BJ (cell line): ENCODE data around the gene RGR. TPM values are rescaled to one million over a fixed set of nuclear protein-coding genes. Genes with fewer than 3 reads are reported as not detected.

Experiments used
- CTCF ChIA-PET: fragments of 350-600 bp; formaldehyde crosslinking; extraction: SDS; loops from one replicate; lab custom pipeline; 2021; ENCODE audit warnings: antibody characterized with exemption, inconsistent platforms; lab: Yijun Ruan, JAX
- POLR2A ChIA-PET: fragments of 300-600 bp; sonication (Branson Sonifier 250); formaldehyde crosslinking; extraction: SDS; loops from one replicate; lab custom pipeline; 2021; ENCODE audit warnings: antibody characterized with exemption; lab: Charles Lee
- DNase-seq: peaks from one replicate; pipeline ENCODE4 v3.0.0-alpha.2; 2011; ENCODE audit warnings: low read depth
- H3K27me3 ChIP-seq: 2 replicates; pipeline ENCODE4 v1.6.0; 2011; ENCODE audit warnings: low read length; ENCODE audit not compliant: control insufficient read depth, insufficient read depth
- H3K36me3 ChIP-seq: 2 replicates; pipeline ENCODE4 v1.5.1; 2011; ENCODE audit warnings: low read length; ENCODE audit not compliant: control insufficient read depth, insufficient read depth
- H3K4me3 ChIP-seq: 2 replicates; pipeline ENCODE4 v1.5.1; 2011; ENCODE audit warnings: low read depth, mild to moderate bottlenecking, control low read depth, low read length
- polyA plus RNA-seq: library from polyadenylated mRNA; depleted of rRNA; stranded (reverse); fragments of >200 nt; gene quantifications from 2 replicates; pipeline ENCODE4 v1.2.3, GENCODE V29; 2011
- TF ChIP-seq, protein P1 (sequence below): IDR thresholded peaks from 2 replicates; pipeline ENCODE4 v1.5.1; 2011; ENCODE audit warnings: low read depth, mild to moderate bottlenecking, control low read depth, inconsistent platforms, low read length, moderate library complexity; ENCODE audit not compliant: insufficient read depth

RGR gene
- polyA plus RNA-seq, 1 experiment: not detected

DNA sequence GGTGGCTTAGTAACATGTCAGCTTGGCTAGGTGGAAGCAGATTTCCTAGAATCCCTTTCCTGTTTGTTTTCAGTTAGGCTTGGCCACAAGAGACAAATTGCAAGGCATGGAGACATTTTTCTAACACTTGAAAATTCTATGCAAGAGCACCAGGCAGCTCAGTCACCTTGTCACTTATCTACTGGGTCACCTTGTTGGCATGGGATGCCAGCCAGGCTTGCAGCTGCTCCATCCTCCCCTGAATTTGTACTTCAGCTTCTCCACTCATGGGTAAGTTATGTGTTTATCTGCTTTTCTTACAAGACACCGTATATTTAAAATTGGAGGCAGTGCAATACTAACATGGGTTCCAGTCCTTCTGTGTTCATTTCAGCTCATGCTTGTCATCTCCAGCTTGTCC, 43.3 kb downstream of the RGR start:
- Histone ChIP-seq H3K36me3 (no peaks in the 10 kb centered on the region), H3K4me3 (no peak overlapping the region), H3K27me3 (no peaks in the 10 kb centered on the region)
- TF ChIP-seq, protein P1, sequence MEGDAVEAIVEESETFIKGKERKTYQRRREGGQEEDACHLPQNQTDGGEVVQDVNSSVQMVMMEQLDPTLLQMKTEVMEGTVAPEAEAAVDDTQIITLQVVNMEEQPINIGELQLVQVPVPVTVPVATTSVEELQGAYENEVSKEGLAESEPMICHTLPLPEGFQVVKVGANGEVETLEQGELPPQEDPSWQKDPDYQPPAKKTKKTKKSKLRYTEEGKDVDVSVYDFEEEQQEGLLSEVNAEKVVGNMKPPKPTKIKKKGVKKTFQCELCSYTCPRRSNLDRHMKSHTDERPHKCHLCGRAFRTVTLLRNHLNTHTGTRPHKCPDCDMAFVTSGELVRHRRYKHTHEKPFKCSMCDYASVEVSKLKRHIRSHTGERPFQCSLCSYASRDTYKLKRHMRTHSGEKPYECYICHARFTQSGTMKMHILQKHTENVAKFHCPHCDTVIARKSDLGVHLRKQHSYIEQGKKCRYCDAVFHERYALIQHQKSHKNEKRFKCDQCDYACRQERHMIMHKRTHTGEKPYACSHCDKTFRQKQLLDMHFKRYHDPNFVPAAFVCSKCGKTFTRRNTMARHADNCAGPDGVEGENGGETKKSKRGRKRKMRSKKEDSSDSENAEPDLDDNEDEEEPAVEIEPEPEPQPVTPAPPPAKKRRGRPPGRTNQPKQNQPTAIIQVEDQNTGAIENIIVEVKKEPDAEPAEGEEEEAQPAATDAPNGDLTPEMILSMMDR: no peak
- POLR2A ChIA-PET: no interaction called here
- DNase-seq: no peak
- CTCF ChIA-PET: interaction anchor here (0.7 kb wide), 1 partner anchor 22 kb away, joined by 3 read pairs; no protein-coding TSS in a partner anchor

DNA sequence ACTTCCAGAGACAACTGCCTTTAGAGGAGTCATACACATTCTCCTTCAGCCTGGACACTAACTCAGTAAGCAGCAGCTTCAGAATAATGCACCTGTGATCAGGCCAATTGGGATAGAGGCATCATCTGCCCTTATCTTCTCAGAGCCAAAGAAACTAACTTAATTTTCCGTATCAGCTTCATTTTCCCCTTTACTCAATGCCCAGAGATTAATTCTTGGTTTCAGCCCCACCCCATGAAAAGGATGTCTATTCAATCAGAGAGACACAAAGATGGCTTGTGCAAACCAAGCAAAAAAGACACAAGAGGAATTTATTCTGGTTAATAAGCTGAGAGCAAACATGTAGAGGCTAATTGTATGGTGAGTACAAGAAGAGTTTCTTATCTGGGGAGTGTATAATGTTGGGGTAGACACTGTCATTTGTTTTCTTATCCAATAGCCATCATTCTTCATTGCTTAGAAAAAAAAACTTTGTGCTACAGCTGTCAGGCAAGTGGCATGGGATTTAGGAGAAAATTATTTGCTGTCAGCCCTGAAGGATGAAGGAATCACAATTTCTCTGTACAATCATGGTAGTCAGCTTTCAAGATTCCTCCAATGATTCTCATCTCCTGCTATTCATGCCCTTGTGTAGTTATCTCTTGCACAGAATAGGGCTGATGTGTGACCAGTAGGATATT, 44.8 kb downstream of the RGR start:
- Histone ChIP-seq H3K36me3 (no peaks in the 10 kb centered on the region), H3K4me3 (no peak overlapping the region), H3K27me3 (no peaks in the 10 kb centered on the region)
- TF ChIP-seq, protein P1: no peak
- ChIA-PET CTCF (interaction anchor here (1.0 kb wide), 1 partner anchor 11 kb away, joined by 3 read pairs; no protein-coding TSS in a partner anchor), POLR2A (no interaction called here)
- no peak for DNase-seq

DNA sequence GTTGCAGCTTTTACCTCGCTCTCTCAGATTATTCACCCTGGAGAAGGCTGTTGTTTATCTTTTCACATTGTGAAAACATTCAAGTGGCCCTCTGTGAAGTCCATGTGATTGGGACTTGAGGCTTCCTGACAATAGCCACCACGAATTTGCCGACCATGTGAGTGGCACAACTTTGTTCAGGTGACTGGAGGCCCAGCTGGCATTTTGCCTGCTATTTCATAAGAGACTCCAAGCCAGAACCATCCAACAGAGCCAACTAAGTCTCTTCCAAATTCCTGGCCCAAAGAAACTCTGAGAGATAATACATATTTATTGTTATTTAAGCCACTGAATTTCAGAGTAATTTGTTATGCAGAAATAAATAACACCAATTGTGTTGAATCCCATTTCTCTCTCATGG, 45.4 kb downstream of the RGR start:
- CTCF ChIA-PET: no interaction called here
- TF ChIP-seq, protein P1: no peak
- POLR2A ChIA-PET: no interaction called here
- DNase-seq: no peak
- Histone ChIP-seq H3K27me3 (no peaks in the 10 kb centered on the region), H3K4me3 (no peak overlapping the region), H3K36me3 (no peaks in the 10 kb centered on the region)

DNA sequence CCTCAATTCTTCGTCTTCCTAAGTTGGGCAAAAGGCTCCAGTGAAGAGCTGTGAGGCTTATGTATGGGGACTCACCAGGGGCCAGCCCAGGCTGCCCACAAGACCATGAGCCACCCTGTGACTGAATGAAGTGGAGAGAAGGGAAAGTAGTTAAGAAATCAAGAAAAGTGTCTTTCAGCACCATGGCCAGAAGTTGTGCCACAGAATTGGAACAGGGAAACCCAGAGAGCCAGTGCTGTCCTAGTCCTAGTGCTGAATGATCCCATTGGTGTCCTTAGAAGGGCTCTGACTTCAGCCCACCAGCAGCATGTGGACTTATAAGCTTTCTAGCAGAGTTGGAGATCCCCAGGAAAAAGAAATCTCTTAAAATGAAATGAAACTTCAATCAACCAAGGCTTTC, 46.5 kb downstream of the RGR start:
- H3K36me3 ChIP-seq: no peaks in the 10 kb centered on the region
- ChIA-PET POLR2A (no interaction called here), CTCF (no interaction called here)
- H3K4me3 ChIP-seq: no peak overlapping the region
- no peak for DNase-seq
- H3K27me3 ChIP-seq: no peaks in the 10 kb centered on the region
- TF ChIP-seq, protein P1: no peak

DNA sequence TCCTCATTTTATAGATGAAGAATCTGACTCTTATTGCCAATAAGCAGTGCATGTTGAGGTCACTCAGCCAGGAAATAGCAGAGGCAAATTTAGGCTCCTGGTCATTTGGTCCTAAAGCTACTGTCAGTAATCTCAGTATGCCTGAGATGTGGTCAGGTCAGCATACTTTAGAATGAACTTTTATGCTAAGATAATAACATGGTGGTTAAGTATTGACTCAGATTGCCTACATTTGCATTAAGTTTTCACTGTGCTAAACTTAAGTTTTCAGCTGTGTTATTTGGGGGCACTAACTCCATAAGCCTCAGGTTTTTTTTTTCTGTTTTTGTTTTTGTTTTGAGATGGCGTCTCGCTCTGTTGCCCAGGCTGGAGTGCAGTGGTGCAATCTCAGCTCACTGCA, 47.6 kb downstream of the RGR start:
- H3K27me3 ChIP-seq: no peaks in the 10 kb centered on the region
- TF ChIP-seq, protein P1: no peak
- no peak for DNase-seq
- POLR2A ChIA-PET: no interaction called here
- no peak overlapping the region for H3K4me3 ChIP-seq
- CTCF ChIA-PET: no interaction called here
- no peaks in the 10 kb centered on the region for H3K36me3 ChIP-seq
